Activated CD8-positive, alpha-beta memory T cell treated with anti-CD3 and anti-CD28 coated beads, Interleukin-2, amount 50 U/mL, for 24 hours (primary cell): ENCODE measurements around the gene ODAD2.

Experiments used
- DNase-seq: peaks from one replicate; pipeline ENCODE4 v3.0.0-alpha.2; 2020; ENCODE audit errors: extremely low read depth

ODAD2 gene

GRCh38 chr10:27838361-27838760 lies 160.5 kb downstream of the ODAD2 start:
- DNase-seq: no peak

- no peak for DNase-seq
Measured at GRCh38 chr10:27834476-27834875, 164.4 kb downstream of the ODAD2 start.

GRCh38 chr10:27833792-27834191 lies 165.1 kb downstream of the ODAD2 start:
- DNase-seq: no peak

- no peak for DNase-seq
Measured at GRCh38 chr10:27832826-27833225, 166.1 kb downstream of the ODAD2 start.

- no peak for DNase-seq
Measured at GRCh38 chr10:27826369-27826768, 172.5 kb downstream of the ODAD2 start.

- DNase-seq: no peak
Measured at GRCh38 chr10:27822301-27822700, 176.6 kb downstream of the ODAD2 start.

- DNase-seq: no peak
Measured at GRCh38 chr10:27820637-27821036, 178.2 kb downstream of the ODAD2 start.

GRCh38 chr10:27819781-27820531 lies 178.9 kb downstream of the ODAD2 start:
- no peak for DNase-seq

- DNase-seq: no peak
Measured at GRCh38 chr10:27816320-27816719, 182.6 kb downstream of the ODAD2 start.

GRCh38 chr10:27815846-27816245 lies 183.0 kb downstream of the ODAD2 start:
- DNase-seq: no peak

- DNase-seq: no peak
Measured at GRCh38 chr10:27815261-27815660, 183.6 kb downstream of the ODAD2 start.

- no peak for DNase-seq
Measured at GRCh38 chr10:27805180-27805579, 193.7 kb downstream of the ODAD2 start.

- no peak for DNase-seq
Measured at GRCh38 chr10:27804136-27804535, 194.7 kb downstream of the ODAD2 start.

GRCh38 chr10:27801171-27801785 lies 197.6 kb downstream of the ODAD2 start:
- DNase-seq: no peak

- no peak for DNase-seq
Measured at GRCh38 chr10:27799046-27799445, 199.8 kb downstream of the ODAD2 start.

- DNase-seq: no peak
Measured at GRCh38 chr10:27794157-27794556, 204.7 kb downstream of the ODAD2 start.

GRCh38 chr10:27792216-27792615 lies 206.7 kb downstream of the ODAD2 start:
- no peak for DNase-seq

GRCh38 chr10:27784272-27784671 lies 214.6 kb downstream of the ODAD2 start:
- no peak for DNase-seq

- DNase-seq: no peak
Measured at GRCh38 chr10:27783660-27784059, 215.2 kb downstream of the ODAD2 start.

GRCh38 chr10:27779462-27780015 lies 219.3 kb downstream of the ODAD2 start:
- no peak for DNase-seq

- DNase-seq: no peak
Measured at GRCh38 chr10:27774831-27775230, 224.0 kb downstream of the ODAD2 start.

- DNase-seq: no peak
Measured at GRCh38 chr10:27771231-27771630, 227.6 kb downstream of the ODAD2 start.

- no peak for DNase-seq
Measured at GRCh38 chr10:27770181-27770580, 228.7 kb downstream of the ODAD2 start.
